ES-I3 (cell line): ENCODE measurements around the gene LRRK1.

Source experiments
- H3K36me3 ChIP-seq: 2 replicates; pipeline ENCODE4 v1.6.1; 2013; ENCODE audit warnings: mild to moderate bottlenecking, low read length, control low read depth, moderate library complexity; ENCODE audit not compliant: insufficient read depth
- H3K4me1 ChIP-seq: 2 replicates; pipeline ENCODE4 v1.6.1; 2013; ENCODE audit warnings: mild to moderate bottlenecking, control low read depth, low read length; ENCODE audit not compliant: insufficient read depth
- H3K9ac ChIP-seq: 2 replicates; pipeline ENCODE4 v1.6.1; 2013; ENCODE audit warnings: low read depth, mild to moderate bottlenecking, low read length, moderate library complexity
- H3K9me3 ChIP-seq: 2 replicates; pipeline ENCODE4 v1.6.1; 2013; ENCODE audit warnings: mild to moderate bottlenecking, low read length, moderate library complexity; ENCODE audit not compliant: control insufficient read depth, insufficient read depth

The LRRK1 gene, protein sequence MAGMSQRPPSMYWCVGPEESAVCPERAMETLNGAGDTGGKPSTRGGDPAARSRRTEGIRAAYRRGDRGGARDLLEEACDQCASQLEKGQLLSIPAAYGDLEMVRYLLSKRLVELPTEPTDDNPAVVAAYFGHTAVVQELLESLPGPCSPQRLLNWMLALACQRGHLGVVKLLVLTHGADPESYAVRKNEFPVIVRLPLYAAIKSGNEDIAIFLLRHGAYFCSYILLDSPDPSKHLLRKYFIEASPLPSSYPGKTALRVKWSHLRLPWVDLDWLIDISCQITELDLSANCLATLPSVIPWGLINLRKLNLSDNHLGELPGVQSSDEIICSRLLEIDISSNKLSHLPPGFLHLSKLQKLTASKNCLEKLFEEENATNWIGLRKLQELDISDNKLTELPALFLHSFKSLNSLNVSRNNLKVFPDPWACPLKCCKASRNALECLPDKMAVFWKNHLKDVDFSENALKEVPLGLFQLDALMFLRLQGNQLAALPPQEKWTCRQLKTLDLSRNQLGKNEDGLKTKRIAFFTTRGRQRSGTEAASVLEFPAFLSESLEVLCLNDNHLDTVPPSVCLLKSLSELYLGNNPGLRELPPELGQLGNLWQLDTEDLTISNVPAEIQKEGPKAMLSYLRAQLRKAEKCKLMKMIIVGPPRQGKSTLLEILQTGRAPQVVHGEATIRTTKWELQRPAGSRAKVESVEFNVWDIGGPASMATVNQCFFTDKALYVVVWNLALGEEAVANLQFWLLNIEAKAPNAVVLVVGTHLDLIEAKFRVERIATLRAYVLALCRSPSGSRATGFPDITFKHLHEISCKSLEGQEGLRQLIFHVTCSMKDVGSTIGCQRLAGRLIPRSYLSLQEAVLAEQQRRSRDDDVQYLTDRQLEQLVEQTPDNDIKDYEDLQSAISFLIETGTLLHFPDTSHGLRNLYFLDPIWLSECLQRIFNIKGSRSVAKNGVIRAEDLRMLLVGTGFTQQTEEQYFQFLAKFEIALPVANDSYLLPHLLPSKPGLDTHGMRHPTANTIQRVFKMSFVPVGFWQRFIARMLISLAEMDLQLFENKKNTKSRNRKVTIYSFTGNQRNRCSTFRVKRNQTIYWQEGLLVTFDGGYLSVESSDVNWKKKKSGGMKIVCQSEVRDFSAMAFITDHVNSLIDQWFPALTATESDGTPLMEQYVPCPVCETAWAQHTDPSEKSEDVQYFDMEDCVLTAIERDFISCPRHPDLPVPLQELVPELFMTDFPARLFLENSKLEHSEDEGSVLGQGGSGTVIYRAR (N-terminal part only)

DNA sequence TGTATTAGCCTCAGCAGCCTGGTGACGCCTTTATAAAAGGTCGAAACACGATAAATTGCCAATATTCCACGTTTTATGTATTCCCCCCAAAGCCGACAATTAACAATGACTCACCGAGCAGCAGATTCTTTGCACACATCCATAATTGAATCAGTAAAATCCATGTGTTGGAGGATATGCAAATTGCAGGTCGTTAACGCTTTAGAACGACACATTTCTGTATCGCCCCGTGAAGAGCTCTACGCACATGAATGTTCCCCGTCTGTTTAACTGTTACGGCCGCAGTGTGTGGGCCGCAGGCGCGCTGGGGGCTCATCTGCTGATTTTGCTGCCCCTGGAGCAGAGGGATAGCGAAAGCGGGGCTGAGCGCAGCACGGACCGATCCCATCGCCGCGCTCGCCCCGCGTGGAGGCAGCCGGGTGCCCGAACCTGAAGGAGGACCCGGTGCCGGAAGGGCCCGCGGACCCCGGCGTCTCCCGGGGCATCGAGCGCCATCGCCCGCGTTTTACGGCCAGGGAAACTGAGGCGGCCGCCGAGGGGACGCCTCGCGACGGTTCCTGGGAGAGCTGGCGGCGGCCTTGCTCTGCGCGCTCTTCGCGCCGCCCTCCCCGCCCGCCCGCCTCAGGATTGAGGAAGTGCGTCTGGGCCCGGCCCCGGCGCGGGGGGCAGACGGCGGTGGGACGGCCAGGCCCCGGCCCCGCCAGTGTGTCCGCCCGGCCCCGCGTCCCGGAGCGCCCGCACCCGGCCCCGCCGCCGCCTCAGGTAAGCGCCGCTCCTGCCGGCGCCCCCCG, at the start of gene LRRK1:
LRRK1 (plus strand) TSS at position 668 of the 791 bp plus-strand sequence. CDS start 5,276 bp downstream, outside the sequence.
- Histone ChIP-seq H3K9ac (peak within 1 kb of the TSS; percentile 55), H3K36me3 (no peaks in the 10 kb centered on the region; the same call in 1 of the 2 replicates), H3K9me3 (no peaks in the 10 kb centered on the region), H3K4me1 (no peaks in the 10 kb centered on the region)

DNA sequence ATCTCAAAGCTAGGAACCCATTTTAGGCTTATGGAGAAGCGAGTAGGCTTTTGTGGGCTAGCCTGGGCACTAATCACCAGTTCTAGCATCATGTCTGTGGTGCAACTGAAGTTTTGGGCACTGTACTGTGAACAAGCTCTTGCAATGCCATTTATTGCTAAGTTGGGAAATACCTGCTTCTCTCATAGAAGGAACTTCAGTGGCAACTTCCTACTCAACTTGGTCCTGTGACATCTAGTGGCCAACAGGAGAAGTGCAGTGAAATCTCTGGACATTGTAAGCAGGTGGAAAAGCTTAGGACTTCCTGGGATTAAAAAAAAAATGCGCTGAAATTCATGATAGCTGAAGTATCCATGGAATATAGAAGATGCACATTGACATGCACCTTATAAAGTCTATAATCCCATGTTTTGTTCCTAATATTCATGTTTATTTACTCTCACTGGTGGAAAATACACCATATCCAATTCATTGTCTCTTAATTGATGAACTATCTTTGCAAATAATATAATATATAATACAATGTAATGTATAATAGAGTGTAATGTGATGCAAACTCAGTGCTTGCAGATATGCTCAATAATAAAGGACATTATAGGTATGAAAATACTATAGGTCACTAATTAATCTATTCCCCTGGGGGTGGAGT, 46.0 kb upstream of the LRRK1 start:
- Histone ChIP-seq H3K9ac (no peak overlapping the region), H3K36me3 (no peaks in the 10 kb centered on the region), H3K4me1 (peaks cover under 1% of the 10 kb centered on the region; the same call in 1 of the 2 replicates), H3K9me3 (no peaks in the 10 kb centered on the region)

DNA sequence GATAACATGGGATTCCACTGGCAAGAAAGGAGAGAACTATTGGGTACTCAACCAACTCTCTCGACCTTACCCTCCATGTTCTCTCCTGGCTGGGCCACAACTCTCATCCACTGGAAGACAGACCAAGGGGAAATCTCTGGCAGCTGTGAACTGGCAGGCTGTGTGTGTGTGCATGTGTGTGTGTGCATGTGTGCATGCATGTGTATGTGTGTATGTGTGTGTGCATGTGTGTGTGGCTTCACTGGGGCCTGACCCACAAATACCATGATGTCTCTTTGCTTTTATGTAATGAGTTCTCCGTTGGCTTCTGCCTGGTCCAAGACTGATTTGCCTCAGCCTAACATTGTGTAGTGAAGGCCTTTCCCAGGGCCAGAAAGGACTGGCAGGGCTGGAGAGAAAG, 43.7 kb upstream of the LRRK1 start:
- no peak overlapping the region for H3K9ac ChIP-seq
- H3K36me3 ChIP-seq, result no peaks in the 10 kb centered on the region
- peaks cover 3% of the 10 kb centered on the region; the same call in 1 of the 2 replicates for H3K4me1 ChIP-seq
- H3K9me3 ChIP-seq, result no peaks in the 10 kb centered on the region

DNA sequence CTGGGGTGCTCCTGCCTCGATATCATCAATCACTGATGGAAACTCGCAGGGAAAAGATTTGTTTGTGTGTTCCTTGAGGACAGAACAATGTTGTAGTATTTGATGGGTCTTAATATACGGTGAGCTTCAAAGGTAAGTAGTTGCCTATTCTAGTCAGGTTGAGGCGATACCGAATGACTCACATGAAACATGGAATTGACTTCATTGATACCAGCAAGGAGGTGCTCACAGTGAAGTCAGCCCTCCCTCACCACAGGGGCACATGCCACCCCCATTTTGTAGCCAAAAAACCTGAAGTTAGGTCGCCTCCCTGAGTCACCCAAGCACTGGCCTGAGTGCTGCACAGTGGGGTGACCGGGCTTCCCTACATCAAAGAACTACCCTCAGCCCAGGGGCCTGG, 43.2 kb upstream of the LRRK1 start:
- peaks cover 3% of the 10 kb centered on the region; the same call in 1 of the 2 replicates for H3K4me1 ChIP-seq
- H3K36me3 ChIP-seq, result no peaks in the 10 kb centered on the region
- no peaks in the 10 kb centered on the region for H3K9me3 ChIP-seq
- H3K9ac ChIP-seq, result no peak overlapping the region

DNA sequence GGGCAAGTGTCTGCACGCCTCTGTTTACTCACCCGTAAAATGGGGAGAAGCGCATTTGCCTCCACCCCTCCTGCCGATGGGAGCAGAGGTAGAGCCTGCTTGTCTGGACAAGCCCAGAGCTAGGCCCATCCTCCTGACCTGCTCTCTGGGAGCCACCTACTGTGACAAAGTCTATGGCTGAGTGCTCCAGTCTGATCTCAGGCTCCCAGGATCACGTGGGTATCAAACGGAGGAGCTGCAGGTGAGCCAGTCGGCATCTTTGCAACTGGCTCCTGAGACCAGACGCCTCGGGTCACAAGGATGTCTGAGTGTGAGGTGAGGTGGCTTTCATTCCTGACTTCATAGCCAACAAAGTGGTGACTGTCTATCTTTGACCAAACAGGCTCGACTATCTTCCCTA, 41.6 kb upstream of the LRRK1 start:
- Histone ChIP-seq H3K4me1 (peaks cover 3% of the 10 kb centered on the region; the same call in 1 of the 2 replicates), H3K9ac (no peak overlapping the region), H3K36me3 (no peaks in the 10 kb centered on the region), H3K9me3 (no peaks in the 10 kb centered on the region)

DNA sequence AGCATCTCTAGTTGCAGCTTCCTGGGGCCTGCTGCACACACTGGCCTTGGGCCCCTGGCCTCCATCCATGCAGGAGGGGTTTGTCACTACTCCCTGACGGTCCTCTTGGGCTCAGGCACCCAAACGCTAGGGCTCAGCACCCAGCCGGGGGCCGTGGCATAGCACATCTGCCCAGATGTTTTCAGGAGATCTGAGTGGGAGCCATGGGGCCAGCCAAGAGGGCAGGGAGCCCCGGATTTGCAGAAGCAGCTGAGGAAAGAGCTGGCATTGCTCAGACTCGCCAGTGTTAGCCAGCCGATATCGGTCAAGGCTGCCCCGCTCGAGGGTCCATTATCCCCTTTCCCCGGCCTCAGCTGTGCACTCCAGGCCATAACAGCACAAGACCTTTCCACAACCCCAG, 41.0 kb upstream of the LRRK1 start:
- Histone ChIP-seq H3K9me3 (no peaks in the 10 kb centered on the region), H3K4me1 (peaks cover 3% of the 10 kb centered on the region; the same call in 1 of the 2 replicates), H3K36me3 (no peaks in the 10 kb centered on the region), H3K9ac (peak overlapping the region; percentile 13; the same call in 1 of the 2 replicates)

DNA sequence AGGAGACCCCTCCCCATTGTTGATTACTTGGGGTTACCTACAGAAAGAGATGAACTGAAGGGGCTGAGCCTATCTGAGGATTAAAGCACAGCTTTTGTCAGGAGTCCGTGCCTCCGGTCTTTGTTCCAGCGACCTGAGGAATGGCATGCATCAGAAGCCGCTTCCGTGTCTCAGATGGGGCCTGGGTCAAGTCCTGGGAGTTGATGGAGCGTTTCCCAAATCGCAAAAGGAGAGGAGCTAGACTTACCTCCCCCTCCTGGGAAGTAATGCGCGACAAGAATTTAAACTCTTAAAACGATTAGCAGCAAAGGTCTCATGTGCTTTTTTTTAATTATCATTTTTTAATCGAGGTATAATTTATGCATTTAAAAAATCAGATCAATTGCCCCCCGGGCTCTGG, 40.5 kb upstream of the LRRK1 start:
- H3K36me3 ChIP-seq, result no peaks in the 10 kb centered on the region
- peak overlapping the region; percentile 78; the same call in 1 of the 2 replicates for H3K9ac ChIP-seq
- no peaks in the 10 kb centered on the region for H3K9me3 ChIP-seq
- peaks cover 3% of the 10 kb centered on the region; the same call in 1 of the 2 replicates for H3K4me1 ChIP-seq

DNA sequence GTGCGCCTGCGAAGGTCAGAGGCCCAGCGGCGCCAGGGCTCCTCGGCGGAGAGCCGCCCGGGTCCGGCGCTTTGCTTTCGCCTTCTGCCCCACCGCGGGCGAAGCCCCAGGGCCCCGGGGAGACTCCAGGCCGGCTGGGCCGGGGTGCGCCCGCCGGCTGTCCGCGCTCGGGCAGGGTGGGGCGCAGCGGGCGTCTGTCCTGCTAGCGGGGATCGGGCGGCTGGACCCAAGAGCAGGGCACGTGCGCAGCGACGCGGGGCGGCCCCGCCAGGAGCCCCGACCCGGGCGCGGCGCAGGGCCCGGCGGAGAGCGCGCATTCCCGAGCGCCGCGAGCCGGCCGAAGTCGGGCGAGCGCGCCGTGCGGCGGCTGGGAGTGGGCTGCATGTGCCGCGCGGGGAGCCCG, 40.1 kb upstream of the LRRK1 start:
- H3K9ac ChIP-seq, result peak overlapping the region; percentile 78

DNA sequence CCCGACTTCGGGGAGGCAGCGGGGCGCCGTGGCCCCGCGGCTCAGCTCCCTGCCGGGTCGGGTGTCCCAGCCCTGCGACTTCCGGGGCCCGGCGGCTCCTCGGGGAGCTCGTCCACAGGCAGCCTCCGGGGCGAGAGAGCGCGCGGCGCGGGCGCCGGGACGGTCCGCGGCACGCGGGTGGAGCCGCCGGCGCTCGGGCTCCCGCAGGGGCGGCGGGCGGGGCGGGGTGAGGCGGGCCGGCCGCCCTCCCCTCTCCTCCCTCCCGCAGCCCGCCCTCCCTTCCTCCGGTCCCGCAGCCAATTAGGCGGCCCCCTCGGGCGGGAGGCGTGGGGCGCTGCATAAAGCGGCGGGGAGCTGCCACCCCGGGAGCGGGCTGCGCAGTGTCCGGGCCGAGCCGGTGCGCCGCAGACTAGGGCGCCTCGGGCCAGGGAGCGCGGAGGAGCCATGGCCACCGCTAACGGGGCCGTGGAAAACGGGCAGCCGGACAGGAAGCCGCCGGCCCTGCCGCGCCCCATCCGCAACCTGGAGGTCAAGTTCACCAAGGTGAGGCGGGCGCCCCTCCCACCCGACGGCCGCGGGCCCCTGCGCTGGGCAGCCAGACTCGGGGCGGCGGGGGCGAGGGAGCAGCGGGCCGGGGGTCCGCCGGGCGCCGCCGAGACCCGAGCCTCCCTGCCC, 39.6 kb upstream of the LRRK1 start, which contains the start of gene ALDH1A3:
ALDH1A3 (plus strand) TSS at position 368 of the 675 bp plus-strand sequence; CDS start at position 445, 77 bp downstream.
- Histone ChIP-seq H3K36me3 (no peaks in the 10 kb centered on the region), H3K9ac (peak within 1 kb of the TSS; percentile 78)

More for the DNA sequence above, 40.1 kb upstream of the LRRK1 start:
- Histone ChIP-seq H3K36me3 (no peaks in the 10 kb centered on the region), H3K9me3 (no peaks in the 10 kb centered on the region), H3K4me1 (peaks cover 3% of the 10 kb centered on the region; the same call in 1 of the 2 replicates)

DNA sequence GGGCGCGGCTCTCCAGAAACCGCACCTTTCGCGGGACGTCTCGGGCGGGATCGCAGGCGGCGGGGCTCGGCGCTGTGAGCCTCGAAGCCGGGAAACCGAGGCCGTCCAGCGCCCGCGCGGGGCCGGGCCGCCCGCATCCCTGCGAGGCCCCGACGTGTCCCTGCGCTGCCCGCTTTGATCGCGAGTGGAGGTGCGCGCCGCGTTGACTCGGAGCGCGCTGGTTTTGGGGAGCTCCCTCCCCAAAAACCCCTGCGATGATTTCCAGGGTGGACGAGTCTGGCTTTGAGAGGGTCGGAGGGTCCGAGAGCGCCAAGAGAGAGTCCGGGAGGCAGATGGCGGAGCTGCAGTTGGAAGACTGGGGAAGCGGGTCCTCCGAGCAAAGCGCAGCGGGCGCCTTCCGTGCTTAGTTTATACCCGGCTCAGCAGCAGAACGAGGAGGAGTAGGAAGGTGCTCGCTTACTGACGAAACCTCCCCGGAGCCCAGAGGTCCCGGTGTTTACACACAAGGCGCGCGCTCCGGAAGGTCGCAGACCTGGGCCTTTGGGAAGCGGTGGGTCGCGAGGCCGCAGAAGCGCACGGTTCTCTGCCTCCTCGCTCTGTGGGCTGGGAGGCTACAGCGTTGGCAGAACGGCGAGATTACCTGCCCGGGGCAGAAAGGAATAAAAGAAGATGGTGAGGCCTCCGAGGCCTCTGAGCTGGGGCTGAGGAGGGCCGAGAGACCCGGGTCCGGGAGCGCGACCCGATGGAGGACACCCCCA, 38.8 kb upstream of the LRRK1 start:
- Histone ChIP-seq H3K9ac (peak overlapping the region; percentile 78), H3K9me3 (no peaks in the 10 kb centered on the region), H3K36me3 (no peaks in the 10 kb centered on the region), H3K4me1 (peaks cover 4% of the 10 kb centered on the region; the same call in 1 of the 2 replicates)

More for the DNA sequence above, 39.6 kb upstream of the LRRK1 start, which contains the start of gene ALDH1A3:
- no peaks in the 10 kb centered on the region for H3K9me3 ChIP-seq
- peaks cover 3% of the 10 kb centered on the region; the same call in 1 of the 2 replicates for H3K4me1 ChIP-seq

DNA sequence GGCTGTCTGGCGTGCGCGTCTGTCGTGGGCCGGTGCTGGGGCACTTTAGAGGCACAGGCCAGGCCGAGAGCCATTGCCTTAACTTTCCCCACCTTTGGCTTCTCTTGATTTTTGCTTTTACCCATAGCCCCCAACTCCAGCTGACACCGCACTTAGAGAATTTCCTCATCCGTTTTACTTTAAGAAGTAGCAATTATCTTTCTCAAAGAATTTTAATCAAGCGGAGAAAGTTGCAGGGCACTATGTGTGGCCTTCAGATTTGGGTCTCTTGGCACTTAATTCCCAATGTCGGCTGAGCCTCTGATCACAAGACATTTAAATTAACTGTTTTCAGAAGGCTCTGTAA, 38.3 kb upstream of the LRRK1 start:
- H3K9me3 ChIP-seq, result no peaks in the 10 kb centered on the region
- H3K4me1 ChIP-seq, result peaks cover 9% of the 10 kb centered on the region; the same call in 1 of the 2 replicates
- H3K36me3 ChIP-seq, result no peaks in the 10 kb centered on the region
- peak overlapping the region; percentile 78 for H3K9ac ChIP-seq
